Neural cell (in vitro differentiated cells): ENCODE measurements around the gene PRSS57. TPM values are rescaled to one million over a fixed set of nuclear protein-coding genes. Genes with fewer than 3 reads are reported as not detected.
"Not testable (repeated sequence)": the region's sequence is repeated elsewhere in the genome, so short reads cannot be mapped to it uniquely, and the experiment has no call there.

Experiments
- H2AFZ ChIP-seq: fragments of 200-600, 300-800 bp; sonication (generic), shearing (Covaris generic); 2 replicates; pipeline ENCODE4 v1.6.0; 2014; ENCODE audit warnings: low read depth, mild to moderate bottlenecking, antibody characterized with exemption, low read length, moderate library complexity
- H3F3A ChIP-seq: fragments of 200-600 bp; shearing (Covaris generic); 2 replicates; pipeline ENCODE4 v1.6.1; 2016; ENCODE audit warnings: mild to moderate bottlenecking, moderate library complexity, mixed read lengths, antibody characterized with exemption, low read length; ENCODE audit not compliant: insufficient read depth, poor library complexity, severe bottlenecking
- H3K27ac ChIP-seq: fragments of 200-600, 300-800 bp; sonication (generic), shearing (Covaris generic); 2 replicates; pipeline ENCODE4 v1.5.1; 2014; ENCODE audit warnings: mild to moderate bottlenecking, low read length, moderate library complexity
- H3K27me3 ChIP-seq: fragments of 300-800, 200-600 bp; sonication (generic), shearing (Covaris generic); 2 replicates; pipeline ENCODE4 v1.6.0; 2014; ENCODE audit warnings: mild to moderate bottlenecking, low read depth, low read length, moderate library complexity; ENCODE audit not compliant: insufficient read depth
- H3K36me3 ChIP-seq: fragments of 300-800, 200-600 bp; sonication (generic), shearing (Covaris generic); 2 replicates; pipeline ENCODE4 v1.5.1; 2014; ENCODE audit warnings: mild to moderate bottlenecking, antibody characterized with exemption, low read length, moderate library complexity; ENCODE audit not compliant: insufficient read depth
- H3K4me2 ChIP-seq: fragments of 300-800, 200-600 bp; sonication (generic), shearing (Covaris generic); 2 replicates; pipeline ENCODE4 v1.6.0; 2014; ENCODE audit warnings: mild to moderate bottlenecking, low read length
- H3K4me3 ChIP-seq: fragments of 300-800, 200-600 bp; sonication (generic), shearing (Covaris generic); 2 replicates; pipeline ENCODE4 v1.5.1; 2014; ENCODE audit warnings: mild to moderate bottlenecking, low read length, moderate library complexity
- H3K79me2 ChIP-seq: fragments of 200-600 bp; shearing (Covaris generic); replicated peaks from 2 replicates; pipeline ENCODE4 v1.6.0; 2014; ENCODE audit warnings: mild to moderate bottlenecking, low read length, moderate library complexity; ENCODE audit not compliant: insufficient read depth
- H3K9ac ChIP-seq: fragments of 300-800, 200-600 bp; sonication (generic), shearing (Covaris generic); 2 replicates; pipeline ENCODE4 v1.6.1; 2016; ENCODE audit warnings: mild to moderate bottlenecking, low read length, mixed read lengths
- H3K9me2 ChIP-seq: fragments of 200-600 bp; shearing (Covaris generic); 2 replicates; pipeline ENCODE4 v1.6.1; 2016; ENCODE audit warnings: mild to moderate bottlenecking, low read length, mixed read lengths; ENCODE audit not compliant: insufficient read depth
- H3K9me3 ChIP-seq: fragments of 200-600, 300-800 bp; sonication (generic), shearing (Covaris generic); 2 replicates; pipeline ENCODE4 v1.6.1; 2016; ENCODE audit warnings: mild to moderate bottlenecking, mixed run types, low read length, moderate library complexity, mixed read lengths
- H4K20me1 ChIP-seq: fragments of 200-600 bp; shearing (Covaris generic); 2 replicates; pipeline ENCODE4 v1.6.1; 2016; ENCODE audit warnings: mild to moderate bottlenecking, mixed run types; ENCODE audit not compliant: insufficient read depth
- EP300 ChIP-seq: fragments of 450-650 bp; conservative IDR thresholded peaks from 2 replicates; pipeline ENCODE4 v1.6.1; 2014; ENCODE audit warnings: antibody characterized with exemption, mild to moderate bottlenecking, moderate library complexity; ENCODE audit not compliant: poor library complexity, severe bottlenecking
- EZH2 ChIP-seq: fragments of 200-600, 300-800 bp; shearing (Covaris generic), sonication (generic); IDR thresholded peaks from 2 replicates; pipeline ENCODE4 v1.6.1; 2014; ENCODE audit warnings: antibody characterized with exemption, low read length, borderline replicate concordance, mild to moderate bottlenecking; ENCODE audit not compliant: insufficient read depth, poor library complexity, severe bottlenecking
- MXI1 ChIP-seq: fragments of 450-650 bp; conservative IDR thresholded peaks from 2 replicates; pipeline ENCODE4 v1.6.1; 2014; ENCODE audit warnings: antibody characterized with exemption, mild to moderate bottlenecking; ENCODE audit not compliant: poor library complexity, severe bottlenecking
- POLR2AphosphoS5 ChIP-seq: IDR thresholded peaks from 2 replicates; pipeline ENCODE4 v1.6.1; 2012
- RAD21 ChIP-seq: fragments of 450-650 bp; conservative IDR thresholded peaks from 2 replicates; pipeline ENCODE4 v1.6.1; 2014; ENCODE audit warnings: antibody characterized with exemption, mild to moderate bottlenecking, moderate library complexity
- SMC3 ChIP-seq: fragments of 450-650 bp; conservative IDR thresholded peaks from 2 replicates; pipeline ENCODE4 v1.6.1; 2014; ENCODE audit warnings: antibody characterized with exemption, mild to moderate bottlenecking, moderate library complexity; ENCODE audit not compliant: poor library complexity
- TAF1 ChIP-seq: IDR thresholded peaks from 2 replicates; pipeline ENCODE4 v1.6.1; 2012; ENCODE audit warnings: low read depth
- polyA plus RNA-seq: library from polyadenylated mRNA; depleted of rRNA; stranded (reverse); fragments of >200 nt; gene quantifications from 2 replicates; pipeline ENCODE4 v1.2.3, GENCODE V29; 2014
- TF ChIP-seq, protein P1 (sequence below): fragments of 450-650 bp; IDR thresholded peaks from 2 replicates; pipeline ENCODE4 v1.5.1; 2014; ENCODE audit warnings: antibody characterized with exemption, mild to moderate bottlenecking, moderate library complexity; ENCODE audit not compliant: poor library complexity, severe bottlenecking
- TF ChIP-seq, protein P2 (sequence below): IDR thresholded peaks from 2 replicates; pipeline ENCODE4 v1.6.1; 2012; ENCODE audit warnings: borderline replicate concordance

Gene PRSS57
- polyA plus RNA-seq, 1 donor from 2014 or later: not detected

DNA sequence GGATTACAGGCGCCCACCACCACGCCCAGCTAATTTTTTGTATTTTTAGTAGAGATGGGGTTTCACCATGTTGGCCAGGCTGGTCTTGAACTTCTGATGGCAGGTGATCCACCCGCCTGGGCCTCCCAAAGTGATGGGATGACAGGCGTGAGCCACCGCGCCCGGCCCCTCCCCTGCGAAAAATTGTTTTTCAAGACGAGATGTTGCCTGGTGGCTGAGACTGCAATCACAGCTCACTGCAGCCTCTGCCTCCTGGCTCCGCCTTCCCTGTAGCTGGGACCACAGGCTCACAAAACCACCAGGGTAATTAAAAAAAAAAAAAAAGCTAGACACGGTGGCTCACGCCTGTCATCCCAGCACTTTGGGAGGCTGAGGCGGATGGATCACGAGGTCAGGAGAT lies 4.6 kb upstream of the PRSS57 start:
- H2AFZ ChIP-seq, H3K9ac ChIP-seq, H3K27me3 ChIP-seq, H3F3A ChIP-seq, H3K27ac ChIP-seq, H3K79me2 ChIP-seq, H3K4me3 ChIP-seq, H4K20me1 ChIP-seq, H3K9me3 ChIP-seq, H3K4me2 ChIP-seq, H3K36me3 ChIP-seq, H3K9me2 ChIP-seq: not testable (repeated sequence)

DNA sequence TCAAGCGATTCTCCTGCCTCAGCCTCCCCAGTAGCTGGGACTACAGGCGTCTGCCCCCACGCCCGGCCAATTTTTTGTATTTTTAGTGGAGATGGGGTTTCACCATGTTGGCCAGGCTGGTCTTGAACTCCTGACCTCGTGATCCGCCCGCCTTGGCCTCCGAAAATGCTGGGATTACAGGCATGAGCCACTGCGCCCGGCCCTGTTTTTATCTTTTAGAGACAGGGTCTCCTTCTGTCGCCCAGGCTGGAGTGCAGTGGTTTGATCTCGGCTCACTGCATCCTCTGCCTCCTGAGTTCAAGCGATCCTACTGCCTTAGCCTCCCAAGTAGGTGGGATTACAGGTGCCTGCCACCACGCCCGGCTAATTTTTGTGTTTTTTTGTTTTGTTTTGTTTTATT lies 3.3 kb upstream of the PRSS57 start:
- not testable (repeated sequence) for H3K9me3 ChIP-seq, H3K4me3 ChIP-seq, H3K27me3 ChIP-seq, H2AFZ ChIP-seq, H3K4me2 ChIP-seq, H3K27ac ChIP-seq, H3F3A ChIP-seq, H3K9me2 ChIP-seq, H4K20me1 ChIP-seq, H3K36me3 ChIP-seq, H3K9ac ChIP-seq, H3K79me2 ChIP-seq

DNA sequence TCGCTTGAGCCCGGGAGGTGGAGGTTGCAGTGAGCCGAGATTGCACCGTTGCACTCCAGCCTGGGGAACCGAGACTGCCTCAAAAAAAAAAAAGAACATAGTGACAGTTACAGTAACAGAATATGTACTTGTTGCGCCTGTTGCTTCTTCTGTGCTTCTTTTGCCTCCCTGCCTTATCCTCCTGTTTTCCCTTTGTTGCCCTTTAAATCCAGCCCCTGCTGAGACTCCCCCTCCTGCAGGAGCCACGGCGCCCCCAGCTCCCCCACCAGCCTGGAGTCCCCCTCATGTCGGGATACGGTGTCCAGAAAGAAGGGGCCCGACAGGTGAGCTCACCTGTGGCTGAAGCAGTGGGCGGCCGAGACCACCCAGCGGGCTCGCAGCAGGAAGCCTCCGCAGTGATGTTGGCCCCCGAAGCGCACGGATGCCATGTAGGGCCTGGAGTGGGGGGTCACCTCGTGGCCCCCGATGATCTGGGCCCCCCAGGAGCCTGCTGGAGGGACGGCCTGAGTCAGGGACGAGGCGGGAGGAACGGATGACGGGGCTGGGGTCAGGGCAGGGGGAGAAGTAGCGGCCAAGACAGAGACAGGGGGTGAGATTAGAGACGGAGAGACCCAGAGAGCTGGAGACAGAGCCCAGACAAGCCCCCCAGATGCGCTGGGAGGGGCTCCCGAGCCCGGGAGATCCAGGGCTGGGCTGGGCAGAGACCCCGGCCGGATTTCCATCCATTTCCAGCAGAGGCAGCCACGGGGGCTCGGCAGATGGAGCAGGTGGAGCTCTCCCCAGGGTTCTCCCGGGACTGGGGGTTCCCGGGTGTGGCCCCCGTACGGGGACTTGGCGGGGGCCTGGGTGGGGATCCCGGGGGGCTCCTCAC lies 536 bp downstream of the PRSS57 start:
- Histone ChIP-seq H4K20me1 (no peaks in the 10 kb centered on the region), H3K27me3 (no peaks in the 10 kb centered on the region), H3K27ac (no peak overlapping the region), H3K9me3 (no peaks in the 10 kb centered on the region), H3K79me2 (no peaks in the 10 kb centered on the region), H3K9ac (no peak overlapping the region), H3K9me2 (no peaks in the 10 kb centered on the region), H3F3A (no peaks in the 10 kb centered on the region), H3K4me3 (no peak overlapping the region), H3K4me2 (no peak overlapping the region), H2AFZ (no peak overlapping the region), H3K36me3 (no peaks in the 10 kb centered on the region)
- no peak for TF ChIP-seq MXI1
- TF ChIP-seq EZH2: no peak
- no peak for TF ChIP-seq RAD21
- no peak for TF ChIP-seq POLR2AphosphoS5
- TF ChIP-seq, protein P1, sequence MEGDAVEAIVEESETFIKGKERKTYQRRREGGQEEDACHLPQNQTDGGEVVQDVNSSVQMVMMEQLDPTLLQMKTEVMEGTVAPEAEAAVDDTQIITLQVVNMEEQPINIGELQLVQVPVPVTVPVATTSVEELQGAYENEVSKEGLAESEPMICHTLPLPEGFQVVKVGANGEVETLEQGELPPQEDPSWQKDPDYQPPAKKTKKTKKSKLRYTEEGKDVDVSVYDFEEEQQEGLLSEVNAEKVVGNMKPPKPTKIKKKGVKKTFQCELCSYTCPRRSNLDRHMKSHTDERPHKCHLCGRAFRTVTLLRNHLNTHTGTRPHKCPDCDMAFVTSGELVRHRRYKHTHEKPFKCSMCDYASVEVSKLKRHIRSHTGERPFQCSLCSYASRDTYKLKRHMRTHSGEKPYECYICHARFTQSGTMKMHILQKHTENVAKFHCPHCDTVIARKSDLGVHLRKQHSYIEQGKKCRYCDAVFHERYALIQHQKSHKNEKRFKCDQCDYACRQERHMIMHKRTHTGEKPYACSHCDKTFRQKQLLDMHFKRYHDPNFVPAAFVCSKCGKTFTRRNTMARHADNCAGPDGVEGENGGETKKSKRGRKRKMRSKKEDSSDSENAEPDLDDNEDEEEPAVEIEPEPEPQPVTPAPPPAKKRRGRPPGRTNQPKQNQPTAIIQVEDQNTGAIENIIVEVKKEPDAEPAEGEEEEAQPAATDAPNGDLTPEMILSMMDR: no peak
- TF ChIP-seq, protein P2, sequence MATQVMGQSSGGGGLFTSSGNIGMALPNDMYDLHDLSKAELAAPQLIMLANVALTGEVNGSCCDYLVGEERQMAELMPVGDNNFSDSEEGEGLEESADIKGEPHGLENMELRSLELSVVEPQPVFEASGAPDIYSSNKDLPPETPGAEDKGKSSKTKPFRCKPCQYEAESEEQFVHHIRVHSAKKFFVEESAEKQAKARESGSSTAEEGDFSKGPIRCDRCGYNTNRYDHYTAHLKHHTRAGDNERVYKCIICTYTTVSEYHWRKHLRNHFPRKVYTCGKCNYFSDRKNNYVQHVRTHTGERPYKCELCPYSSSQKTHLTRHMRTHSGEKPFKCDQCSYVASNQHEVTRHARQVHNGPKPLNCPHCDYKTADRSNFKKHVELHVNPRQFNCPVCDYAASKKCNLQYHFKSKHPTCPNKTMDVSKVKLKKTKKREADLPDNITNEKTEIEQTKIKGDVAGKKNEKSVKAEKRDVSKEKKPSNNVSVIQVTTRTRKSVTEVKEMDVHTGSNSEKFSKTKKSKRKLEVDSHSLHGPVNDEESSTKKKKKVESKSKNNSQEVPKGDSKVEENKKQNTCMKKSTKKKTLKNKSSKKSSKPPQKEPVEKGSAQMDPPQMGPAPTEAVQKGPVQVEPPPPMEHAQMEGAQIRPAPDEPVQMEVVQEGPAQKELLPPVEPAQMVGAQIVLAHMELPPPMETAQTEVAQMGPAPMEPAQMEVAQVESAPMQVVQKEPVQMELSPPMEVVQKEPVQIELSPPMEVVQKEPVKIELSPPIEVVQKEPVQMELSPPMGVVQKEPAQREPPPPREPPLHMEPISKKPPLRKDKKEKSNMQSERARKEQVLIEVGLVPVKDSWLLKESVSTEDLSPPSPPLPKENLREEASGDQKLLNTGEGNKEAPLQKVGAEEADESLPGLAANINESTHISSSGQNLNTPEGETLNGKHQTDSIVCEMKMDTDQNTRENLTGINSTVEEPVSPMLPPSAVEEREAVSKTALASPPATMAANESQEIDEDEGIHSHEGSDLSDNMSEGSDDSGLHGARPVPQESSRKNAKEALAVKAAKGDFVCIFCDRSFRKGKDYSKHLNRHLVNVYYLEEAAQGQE: no peak
- TF ChIP-seq SMC3: no peak
- no peak for TF ChIP-seq TAF1
- no peak for TF ChIP-seq EP300
